Bronchial epithelial cell (primary cell): ENCODE results near the gene UCN2. TPM values are rescaled to one million over a fixed set of nuclear protein-coding genes. Genes with fewer than 3 reads are reported as not detected.

Experiments used
- DNase-seq: peaks from one replicate; pipeline ENCODE4 v3.0.0-alpha.2; 2010; ENCODE audit warnings: low read depth
- FAIRE-seq: peaks from 2 replicates; lab custom pipeline; 2011; peaks lifted over from hg19 to GRCh38; lab: Jason Lieb, UNC
- H3K27me3 ChIP-seq: 2 replicates; pipeline ENCODE4 v1.5.1; 2011; ENCODE audit warnings: low read length; ENCODE audit not compliant: control insufficient read depth, insufficient read depth
- H3K36me3 ChIP-seq: 2 replicates; pipeline ENCODE4 v1.5.1; 2011; ENCODE audit warnings: low read length; ENCODE audit not compliant: control insufficient read depth, insufficient read depth
- H3K4me3 ChIP-seq: 2 replicates; pipeline ENCODE4 v1.5.1; 2011; ENCODE audit warnings: mild to moderate bottlenecking, low read depth, low read length, control low read depth
- CTCF ChIP-seq: IDR thresholded peaks from 2 replicates; pipeline ENCODE4 v1.5.1; 2011; ENCODE audit warnings: mild to moderate bottlenecking, moderate library complexity, low read length, control low read depth, inconsistent platforms; ENCODE audit not compliant: insufficient read depth, severe bottlenecking
- total RNA-seq: library from RNA; depleted of rRNA; stranded (reverse); fragments of >200 nt; gene quantifications from 2 replicates; pipeline ENCODE4 v1.2.1, GENCODE V29; 2014

Gene UCN2
- total RNA-seq, 1 donor from 2014 or later, result 12.9 TPM

GRCh38 chr3:48568476-48568875, 4.9 kb upstream of the UCN2 start:
- no peak overlapping the region for H3K4me3 ChIP-seq
- peaks cover 72% of the 10 kb centered on the region for H3K36me3 ChIP-seq
- TF ChIP-seq CTCF, result no peak
- DNase-seq, result no peak
- no peak for FAIRE-seq
- H3K27me3 ChIP-seq, result no peaks in the 10 kb centered on the region

- peaks cover 66% of the 10 kb centered on the region for H3K36me3 ChIP-seq
- DNase-seq, result no peak
- no peaks in the 10 kb centered on the region for H3K27me3 ChIP-seq
- no peak for FAIRE-seq
- H3K4me3 ChIP-seq, result no peak overlapping the region
- TF ChIP-seq CTCF, result no peak
These were observed 3.9 kb upstream of the UCN2 start for GRCh38 chr3:48567500-48567899.

GRCh38 chr3:48567090-48567489, 3.5 kb upstream of the UCN2 start:
- peaks cover 65% of the 10 kb centered on the region for H3K36me3 ChIP-seq
- no peak for TF ChIP-seq CTCF
- peak; percentile 28 for FAIRE-seq

GRCh38 chr3:48566401-48566760, 2.8 kb upstream of the UCN2 start:
- peaks cover 59% of the 10 kb centered on the region for H3K36me3 ChIP-seq
- no peak for TF ChIP-seq CTCF
- H3K4me3 ChIP-seq, result no peak overlapping the region
- no peaks in the 10 kb centered on the region for H3K27me3 ChIP-seq
- no peak for FAIRE-seq
- no peak for DNase-seq

More at GRCh38 chr3:48567090-48567489, 3.5 kb upstream of the UCN2 start:
- DNase-seq, result no peak
- Histone ChIP-seq H3K27me3 (no peaks in the 10 kb centered on the region), H3K4me3 (no peak overlapping the region)

GRCh38 chr3:48565591-48566400, 2.2 kb upstream of the UCN2 start:
- TF ChIP-seq CTCF, result no peak
- no peak for FAIRE-seq
- Histone ChIP-seq H3K36me3 (peaks cover 54% of the 10 kb centered on the region), H3K4me3 (no peak overlapping the region), H3K27me3 (no peaks in the 10 kb centered on the region)
- DNase-seq, result peak; percentile 76
